ENCODE measurements around the gene RSBN1.

GRCh38 chr1:113787663-113788062 is 24.6 kb downstream of the RSBN1 start:
- no peak for TF ChIP-seq CTCF (conservative IDR thresholded peaks at IDR 0.05 in 1 of 2, IDR thresholded peaks at IDR 0.05 in 1 of 2; ENCODE audit: extremely low read depth in 1 of 2, insufficient read depth in 1 of 2, low read depth in 1 of 2, low read length in 2 of 2)
- TF ChIP-seq EZH2 (IDR thresholded peaks at IDR 0.05; ENCODE audit: borderline replicate concordance, low read length) = no peak
